Mucosa of descending colon (tissue), 3 donors: ENCODE results near the gene MPLKIP. TPM values are rescaled to one million over a fixed set of nuclear protein-coding genes. Genes with fewer than 3 reads are reported as not detected.

Source experiments
- ATAC-seq: fragments of 200-7000 bp; cut with Tn5 transposase; one replicate; pipeline ENCODE4 v1.9.1; 2020; ENCODE audit warnings: mild to moderate bottlenecking, moderate library complexity
- DNase-seq, 3 donors: peaks; one replicate each; pipeline ENCODE4 v3.0.0-alpha.2; 2020
- H3K36me3 ChIP-seq: fragments of 200-600 bp; one replicate; pipeline ENCODE4 v1.8.0; 2021; ENCODE audit warnings: low read depth, mild to moderate bottlenecking
- H3K4me1 ChIP-seq: fragments of 200-600 bp; one replicate; pipeline ENCODE4 v1.8.0; 2021; ENCODE audit warnings: low read depth, mild to moderate bottlenecking
- H3K4me3 ChIP-seq: fragments of 200-600 bp; one replicate; pipeline ENCODE4 v1.8.0; 2021; ENCODE audit warnings: mild to moderate bottlenecking
- H3K9me3 ChIP-seq: fragments of 200-600 bp; one replicate; pipeline ENCODE4 v1.8.0; 2021; ENCODE audit warnings: mild to moderate bottlenecking
- CTCF ChIP-seq: fragments of 200-600 bp; IDR thresholded peaks from one replicate; pipeline ENCODE4 v1.8.0; 2022; ENCODE audit warnings: antibody characterized with exemption, mild to moderate bottlenecking
- intact Hi-C, 2 donors: fragments of 100-400 bp; cut with DNase I in 1 of 2; cut with micrococcal nuclease in 1 of 2; formaldehyde crosslinking; loops; one replicate each; pipeline versions ENCODE4 v1.11.0 to v1.11.1; 2022; cut with DNase I, micrococcal nuclease
- total RNA-seq, 3 donors: library from RNA; stranded (reverse); fragmentation: NEBNext Ultra II Directional in 2 of 3; extraction: Animal tissue kit (Norgen Biotek cat#: 25700) in 2 of 3; gene quantifications; one replicate each; pipeline versions ENCODE4 v1.2.1 to v1.2.4, GENCODE V29; 2021 to 2023
- donor health status: DM: no; HTN: no; CAD: no; lungs with moderate emphysema.
- donor health status: DM: no; HTN: no; CAD: no.
- donor health status: DM: no; HTN: yes; CAD: no.

The MPLKIP gene
- total RNA-seq, 3 donors from 2014 or later: 29.2 to 35.0 (median 34.7) TPM

- H3K9me3 ChIP-seq: no peaks in the 10 kb centered on the region
- no peaks in the 10 kb centered on the region for H3K36me3 ChIP-seq
- H3K4me1 ChIP-seq: no peaks in the 10 kb centered on the region
- ATAC-seq (peak; percentile 86), DNase-seq (no peak)
- intact Hi-C loops: no loop called here
- no peak for TF ChIP-seq CTCF
- no peak overlapping the region for H3K4me3 ChIP-seq
These were observed 28.4 kb downstream of the MPLKIP start for GRCh38 chr7:40105879-40106473.

DNA sequence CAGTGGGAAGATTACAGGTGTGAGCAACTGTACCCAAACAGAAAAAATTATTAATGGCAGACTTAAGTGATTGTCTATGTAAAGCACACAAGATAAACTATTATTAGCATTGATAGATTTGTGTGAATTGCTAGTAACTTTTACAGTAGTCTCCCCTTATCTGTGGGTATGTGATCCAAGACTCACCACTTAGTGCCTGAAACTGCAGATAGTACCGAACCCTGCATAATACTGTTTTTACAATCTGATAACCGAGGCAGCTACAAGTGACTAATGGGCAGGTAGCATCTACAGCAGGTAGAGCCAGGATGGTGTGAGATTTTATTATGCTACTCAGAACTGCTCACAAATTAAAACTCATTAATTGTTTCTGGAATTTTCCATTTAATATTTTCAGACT, 31.5 kb downstream of the MPLKIP start:
- ATAC-seq: no peak
- intact Hi-C loops: no loop called here

GRCh38 chr7:40101201-40101600, 33.2 kb downstream of the MPLKIP start:
- ATAC-seq (no peak), DNase-seq (no peak)
- intact Hi-C loops: no loop called here
- TF ChIP-seq CTCF: no peak
- Histone ChIP-seq H3K4me1 (no peaks in the 10 kb centered on the region), H3K4me3 (no peak overlapping the region), H3K9me3 (no peaks in the 10 kb centered on the region), H3K36me3 (no peaks in the 10 kb centered on the region)

More for the DNA sequence above, 31.5 kb downstream of the MPLKIP start:
- DNase-seq: no peak
- H3K36me3 ChIP-seq: no peaks in the 10 kb centered on the region
- TF ChIP-seq CTCF: no peak
- H3K9me3 ChIP-seq: no peaks in the 10 kb centered on the region
- H3K4me3 ChIP-seq: no peak overlapping the region
- no peaks in the 10 kb centered on the region for H3K4me1 ChIP-seq

- TF ChIP-seq CTCF: no peak
- ATAC-seq: no peak
These were observed 34.6 kb downstream of the MPLKIP start for GRCh38 chr7:40099837-40100236.

GRCh38 chr7:40098810-40099209, 35.6 kb downstream of the MPLKIP start:
- no peaks in the 10 kb centered on the region for H3K4me1 ChIP-seq
- no peaks in the 10 kb centered on the region for H3K9me3 ChIP-seq
- no peak overlapping the region for H3K4me3 ChIP-seq
- DNase-seq (no peak), ATAC-seq (no peak)
- TF ChIP-seq CTCF: no peak
- intact Hi-C loops: no loop called here
- no peaks in the 10 kb centered on the region for H3K36me3 ChIP-seq

More at GRCh38 chr7:40099837-40100236, 34.6 kb downstream of the MPLKIP start:
- Histone ChIP-seq H3K4me3 (no peak overlapping the region), H3K4me1 (no peaks in the 10 kb centered on the region), H3K9me3 (no peaks in the 10 kb centered on the region), H3K36me3 (no peaks in the 10 kb centered on the region)
- DNase-seq: no peak
- intact Hi-C loops: no loop called here

GRCh38 chr7:40097728-40098127, 36.7 kb downstream of the MPLKIP start:
- Histone ChIP-seq H3K9me3 (no peaks in the 10 kb centered on the region), H3K4me1 (no peaks in the 10 kb centered on the region), H3K4me3 (no peak overlapping the region), H3K36me3 (peaks cover 4% of the 10 kb centered on the region)
- ATAC-seq (no peak), DNase-seq (no peak)
- intact Hi-C loops: no loop called here
- no peak for TF ChIP-seq CTCF
